Mucosa of stomach (tissue), 1 donor: Measurements from ENCODE around the gene OR5B21.

Experiments used
- H3K27me3 ChIP-seq: one replicate; pipeline ENCODE4 v1.7.0; 2013; ENCODE audit warnings: mild to moderate bottlenecking, low read length; ENCODE audit not compliant: control insufficient read depth, insufficient read depth
- H3K36me3 ChIP-seq: one replicate; pipeline ENCODE4 v1.7.0; 2013; ENCODE audit warnings: low read length; ENCODE audit not compliant: control insufficient read depth, insufficient read depth
- H3K4me1 ChIP-seq: one replicate; pipeline ENCODE4 v1.7.0; 2013; ENCODE audit warnings: mild to moderate bottlenecking, low read length; ENCODE audit not compliant: control insufficient read depth, insufficient read depth
- H3K4me3 ChIP-seq: one replicate; pipeline ENCODE4 v1.7.0; 2013; ENCODE audit warnings: low read length
- H3K9ac ChIP-seq: one replicate; pipeline ENCODE4 v1.7.0; 2013; ENCODE audit warnings: mild to moderate bottlenecking, low read length, moderate library complexity
- H3K9me3 ChIP-seq: one replicate; pipeline ENCODE4 v1.7.0; 2013; ENCODE audit warnings: mild to moderate bottlenecking, low read length, moderate library complexity; ENCODE audit not compliant: control insufficient read depth
- donor health status: Pancreatic carcinoma.

The OR5B21 gene

DNA sequence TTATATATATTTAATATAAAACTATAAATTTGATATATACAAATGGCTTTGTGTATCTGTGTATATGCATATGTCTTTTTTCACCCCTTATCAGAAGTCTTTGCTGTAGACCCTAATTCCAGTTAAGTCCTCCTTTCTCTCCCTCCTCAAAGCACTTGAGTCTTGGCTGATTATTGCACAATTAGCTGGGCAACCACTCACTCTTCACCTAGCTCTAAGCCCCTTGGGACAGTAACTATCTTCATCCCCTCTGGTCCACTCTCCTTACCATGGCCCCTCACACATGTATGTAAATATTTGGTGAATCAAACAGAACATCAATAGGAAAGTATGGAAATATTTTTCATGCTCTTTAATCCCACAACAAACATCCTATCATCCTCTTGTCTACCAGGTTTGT lies 909 bp upstream of the OR5B21 start:
- Histone ChIP-seq H3K4me3 (no peak overlapping the region), H3K9ac (no peak overlapping the region), H3K4me1 (no peaks in the 10 kb centered on the region), H3K36me3 (no peaks in the 10 kb centered on the region), H3K27me3 (no peaks in the 10 kb centered on the region), H3K9me3 (no peaks in the 10 kb centered on the region)

DNA sequence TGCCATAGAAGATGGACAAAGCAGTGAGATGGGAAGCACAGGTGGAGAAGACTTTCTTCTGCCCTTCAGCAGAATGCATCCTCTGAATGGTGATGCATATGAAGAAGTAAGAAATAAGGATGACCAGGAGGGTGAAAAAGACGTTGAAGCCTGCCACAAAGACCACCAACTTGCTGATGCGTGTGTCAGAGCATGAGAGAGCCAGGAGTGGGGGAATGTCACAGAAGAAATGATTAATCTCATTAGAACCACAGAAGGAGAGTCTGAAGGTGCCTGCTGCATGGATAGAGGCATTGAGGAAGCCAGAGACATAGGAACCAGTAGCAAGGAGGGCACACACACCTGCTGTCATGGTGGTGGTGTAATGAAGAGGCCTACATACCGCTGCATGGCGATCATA lies 550 bp downstream of the OR5B21 start:
- no peaks in the 10 kb centered on the region for H3K27me3 ChIP-seq
- H3K4me3 ChIP-seq, result no peak overlapping the region
- H3K4me1 ChIP-seq, result no peaks in the 10 kb centered on the region
- no peaks in the 10 kb centered on the region for H3K36me3 ChIP-seq
- H3K9me3 ChIP-seq, result no peaks in the 10 kb centered on the region
- no peak overlapping the region for H3K9ac ChIP-seq

DNA sequence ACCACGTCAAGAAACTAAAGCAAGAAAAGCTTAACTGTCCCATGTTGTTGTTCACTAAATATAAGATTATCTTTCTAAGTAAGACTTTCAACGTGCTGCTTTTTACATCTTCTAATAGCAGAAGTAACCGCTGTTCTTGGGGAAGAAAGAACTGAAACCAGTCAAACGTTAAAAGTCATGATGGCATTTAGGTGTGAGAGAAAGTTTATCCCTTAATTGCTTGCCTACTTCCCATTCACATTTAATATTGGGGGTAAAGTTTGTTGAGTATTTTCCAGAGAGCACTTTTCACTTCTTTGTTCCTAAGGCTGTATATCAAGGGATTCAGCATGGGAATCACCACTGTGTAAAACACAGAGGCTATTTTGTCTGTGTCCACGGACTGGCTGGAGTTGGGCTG lies 970 bp downstream of the OR5B21 start:
- H3K36me3 ChIP-seq, result no peaks in the 10 kb centered on the region
- no peaks in the 10 kb centered on the region for H3K27me3 ChIP-seq
- H3K4me3 ChIP-seq, result no peak overlapping the region
- H3K9ac ChIP-seq, result no peak overlapping the region
- H3K9me3 ChIP-seq, result no peaks in the 10 kb centered on the region
- H3K4me1 ChIP-seq, result no peaks in the 10 kb centered on the region

DNA sequence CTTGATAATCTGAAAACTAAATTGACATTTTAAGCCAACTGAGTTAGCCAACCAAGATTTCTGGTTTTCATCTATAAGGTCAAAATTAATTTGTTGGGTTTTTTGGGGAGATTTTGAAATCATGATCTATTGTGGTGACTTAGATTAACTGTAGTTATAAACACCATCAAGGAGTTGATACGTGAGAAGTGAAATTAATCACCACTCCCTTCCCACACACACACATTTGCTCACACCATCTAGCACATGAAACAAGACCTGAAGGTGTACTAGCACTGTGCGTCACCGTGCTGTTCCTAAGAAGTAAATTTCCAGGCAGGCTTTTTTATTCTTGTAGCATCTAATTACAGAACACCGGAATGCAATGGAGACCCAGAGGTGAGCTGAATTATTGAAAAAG lies 2.1 kb downstream of the OR5B21 start:
- H3K27me3 ChIP-seq, result no peaks in the 10 kb centered on the region
- no peaks in the 10 kb centered on the region for H3K9me3 ChIP-seq
- H3K36me3 ChIP-seq, result no peaks in the 10 kb centered on the region
- no peak overlapping the region for H3K4me3 ChIP-seq
- H3K9ac ChIP-seq, result no peak overlapping the region
- H3K4me1 ChIP-seq, result no peaks in the 10 kb centered on the region

DNA sequence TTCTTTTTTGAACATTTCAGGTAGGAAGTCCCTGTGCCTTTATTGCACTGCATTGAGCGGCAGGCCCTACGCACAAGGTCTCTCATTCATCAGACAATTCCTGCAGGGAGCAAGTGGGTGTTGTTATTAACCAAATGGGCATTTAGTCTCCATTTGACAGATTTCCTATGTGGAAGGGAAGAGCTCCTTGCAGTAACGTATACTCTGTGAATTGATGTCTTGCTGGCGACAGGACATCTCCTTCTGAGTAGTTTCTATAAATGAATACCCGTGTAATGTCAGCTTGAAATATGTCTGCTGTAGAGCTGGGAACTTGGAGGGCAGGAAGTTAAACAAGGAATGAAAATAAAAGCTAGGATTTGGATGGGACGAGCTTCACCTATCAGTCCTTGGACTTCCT lies 3.7 kb downstream of the OR5B21 start:
- no peaks in the 10 kb centered on the region for H3K9me3 ChIP-seq

DNA sequence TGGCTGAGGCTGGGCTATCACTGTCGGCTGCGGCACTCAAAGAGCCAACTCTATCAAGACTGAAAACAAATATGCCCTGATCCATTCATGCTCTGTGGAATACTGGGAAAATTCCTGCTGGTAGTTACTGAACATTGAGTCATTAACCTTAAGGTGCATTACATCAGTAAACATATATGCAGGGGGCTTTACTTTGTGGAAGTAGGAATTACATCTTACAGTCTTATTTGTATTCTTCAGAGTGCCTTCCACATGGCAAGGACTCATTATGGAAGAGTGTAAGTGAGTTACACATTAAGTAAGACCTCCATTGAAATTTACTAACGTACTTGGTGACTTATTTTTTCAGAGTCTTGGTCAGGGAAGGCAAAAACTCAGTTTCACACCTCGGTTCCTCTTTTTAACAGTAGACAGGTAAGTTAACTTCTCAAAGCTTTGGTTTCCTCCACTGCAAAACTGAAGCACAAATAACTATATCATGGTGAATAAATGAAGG lies 4.5 kb downstream of the OR5B21 start:
- Histone ChIP-seq H3K4me3 (no peak overlapping the region), H3K27me3 (no peaks in the 10 kb centered on the region), H3K36me3 (no peaks in the 10 kb centered on the region), H3K9me3 (no peaks in the 10 kb centered on the region), H3K9ac (no peak overlapping the region), H3K4me1 (no peaks in the 10 kb centered on the region)

More for the DNA sequence above, 3.7 kb downstream of the OR5B21 start:
- Histone ChIP-seq H3K27me3 (no peaks in the 10 kb centered on the region), H3K36me3 (no peaks in the 10 kb centered on the region), H3K4me3 (no peak overlapping the region), H3K4me1 (no peaks in the 10 kb centered on the region), H3K9ac (no peak overlapping the region)

DNA sequence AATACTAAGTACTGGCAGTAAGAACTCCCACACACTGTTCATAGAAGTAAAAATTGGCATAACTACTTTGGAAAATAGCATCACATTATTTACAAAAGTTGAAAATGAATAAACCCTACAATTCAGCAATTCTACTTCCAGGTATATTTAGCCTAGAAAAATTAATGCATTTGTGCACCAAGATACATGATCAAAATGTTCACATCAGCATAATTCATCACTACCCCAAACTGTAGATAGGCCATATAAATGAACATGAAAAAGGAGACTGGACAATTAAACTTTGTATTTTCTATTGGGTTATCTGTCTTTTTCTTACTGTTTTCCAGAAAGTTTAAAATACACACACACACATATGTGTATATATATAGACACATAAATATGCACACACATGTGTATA lies 5.9 kb downstream of the OR5B21 start:
- Histone ChIP-seq H3K27me3 (no peaks in the 10 kb centered on the region), H3K4me1 (no peaks in the 10 kb centered on the region), H3K9me3 (no peaks in the 10 kb centered on the region), H3K4me3 (no peak overlapping the region), H3K9ac (no peak overlapping the region), H3K36me3 (no peaks in the 10 kb centered on the region)

DNA sequence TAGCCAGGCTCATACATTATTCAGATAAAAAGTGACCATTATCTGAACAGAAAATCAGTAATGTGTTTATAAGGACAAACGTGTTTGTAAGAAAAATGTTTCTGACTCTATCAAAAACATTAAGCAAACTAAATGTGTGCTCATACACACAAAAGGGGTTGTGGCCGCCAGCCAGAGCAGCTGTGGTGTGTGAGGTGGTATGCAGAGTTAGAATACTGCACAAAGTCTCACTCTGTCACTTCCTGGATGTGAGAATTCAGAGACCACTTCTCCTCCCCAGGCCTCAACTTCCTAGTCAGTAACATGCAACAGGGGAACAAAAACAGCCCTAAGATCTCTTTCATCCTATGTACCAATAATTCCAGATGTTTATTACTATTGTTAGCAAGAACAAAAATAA lies 9.4 kb downstream of the OR5B21 start:
- H3K4me3 ChIP-seq, result no peak overlapping the region
- no peaks in the 10 kb centered on the region for H3K36me3 ChIP-seq
- H3K9ac ChIP-seq, result no peak overlapping the region
- H3K4me1 ChIP-seq, result no peaks in the 10 kb centered on the region
- H3K9me3 ChIP-seq, result no peaks in the 10 kb centered on the region
- H3K27me3 ChIP-seq, result no peaks in the 10 kb centered on the region

DNA sequence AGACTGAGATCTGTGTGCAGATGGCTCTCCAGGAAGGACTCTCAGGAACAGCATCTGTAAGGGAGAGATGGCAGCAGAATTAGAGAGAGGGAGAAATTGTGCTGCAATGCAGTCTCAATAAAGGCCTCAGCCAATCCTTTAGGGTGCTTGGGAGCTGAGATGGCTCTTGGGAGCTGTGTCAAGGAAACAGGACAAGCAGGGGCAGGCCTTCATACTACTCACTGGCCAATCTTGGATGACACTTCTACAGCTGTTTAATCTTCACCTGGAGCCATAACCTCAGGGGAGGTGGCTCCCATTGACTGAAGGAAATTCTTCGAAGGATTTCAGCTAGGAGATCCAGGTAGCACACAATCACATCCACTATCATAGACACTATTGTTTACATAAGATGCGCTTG lies 10.0 kb downstream of the OR5B21 start:
- Histone ChIP-seq H3K9ac (no peak overlapping the region), H3K4me3 (no peak overlapping the region), H3K9me3 (no peaks in the 10 kb centered on the region), H3K36me3 (no peaks in the 10 kb centered on the region), H3K27me3 (no peaks in the 10 kb centered on the region), H3K4me1 (no peaks in the 10 kb centered on the region)

DNA sequence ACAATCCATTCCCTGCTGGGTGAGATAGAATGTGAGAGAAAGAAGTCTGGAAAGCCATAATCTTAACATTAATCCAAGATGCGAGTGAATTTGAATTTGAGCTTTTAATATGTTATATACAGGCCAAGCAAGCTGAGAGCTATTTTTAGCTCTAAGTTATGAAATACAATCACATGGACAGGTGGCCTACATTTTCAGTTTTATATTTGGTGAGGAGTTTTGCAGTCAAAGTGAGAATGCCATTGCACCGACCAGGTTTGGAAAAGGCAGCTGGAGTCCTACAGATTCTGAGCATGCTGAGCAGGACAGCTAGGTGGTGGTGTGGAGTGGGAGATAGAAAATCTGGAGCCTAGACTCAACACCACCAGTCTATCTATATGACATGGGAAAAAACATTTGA lies 12.0 kb downstream of the OR5B21 start:
- Histone ChIP-seq H3K36me3 (no peaks in the 10 kb centered on the region), H3K27me3 (no peaks in the 10 kb centered on the region), H3K9ac (no peak overlapping the region), H3K4me3 (no peak overlapping the region), H3K4me1 (no peaks in the 10 kb centered on the region), H3K9me3 (no peaks in the 10 kb centered on the region)

DNA sequence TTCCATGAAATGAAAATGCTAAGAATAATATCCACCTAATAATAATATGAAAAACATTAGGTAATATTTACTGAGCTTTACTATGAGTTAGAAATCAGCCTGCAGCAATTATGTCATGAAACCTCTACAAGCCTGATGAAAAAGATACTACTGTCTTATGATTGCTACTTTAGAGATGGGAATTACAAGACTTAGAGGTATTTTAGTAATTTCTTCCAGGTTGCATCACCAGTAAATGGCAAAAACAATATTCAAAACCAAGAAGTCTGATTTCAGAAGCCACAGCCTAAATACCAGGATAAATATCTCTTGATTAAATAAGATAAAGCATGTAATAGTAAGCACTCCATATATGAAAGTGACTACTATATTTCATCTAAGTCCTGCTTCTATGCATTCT lies 13.8 kb downstream of the OR5B21 start:
- H3K9ac ChIP-seq, result no peak overlapping the region
- no peaks in the 10 kb centered on the region for H3K4me1 ChIP-seq
- H3K27me3 ChIP-seq, result no peaks in the 10 kb centered on the region
- H3K4me3 ChIP-seq, result no peak overlapping the region
- no peaks in the 10 kb centered on the region for H3K9me3 ChIP-seq
- no peaks in the 10 kb centered on the region for H3K36me3 ChIP-seq

DNA sequence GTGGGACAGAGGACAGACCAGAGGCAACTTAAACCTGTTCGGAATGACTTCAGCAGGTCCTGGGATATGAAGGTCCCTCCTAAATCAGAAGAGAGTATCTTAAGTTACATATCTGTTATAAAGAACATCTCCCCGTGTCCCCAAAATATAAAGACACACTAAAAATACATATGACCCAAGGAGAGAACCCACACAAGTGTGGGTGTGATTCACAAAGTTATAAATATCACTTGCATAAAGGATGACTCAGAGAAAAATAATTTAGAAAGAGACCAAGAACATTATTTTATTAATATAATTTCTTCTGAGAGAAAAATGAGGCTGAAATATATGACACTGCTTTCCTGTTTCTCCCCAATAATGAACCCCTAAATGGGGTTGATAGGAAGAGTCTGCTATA lies 14.2 kb downstream of the OR5B21 start:
- H3K9me3 ChIP-seq, result no peaks in the 10 kb centered on the region
- H3K9ac ChIP-seq, result no peak overlapping the region
- H3K4me1 ChIP-seq, result no peaks in the 10 kb centered on the region
- H3K27me3 ChIP-seq, result no peaks in the 10 kb centered on the region
- H3K36me3 ChIP-seq, result no peaks in the 10 kb centered on the region
- no peak overlapping the region for H3K4me3 ChIP-seq

DNA sequence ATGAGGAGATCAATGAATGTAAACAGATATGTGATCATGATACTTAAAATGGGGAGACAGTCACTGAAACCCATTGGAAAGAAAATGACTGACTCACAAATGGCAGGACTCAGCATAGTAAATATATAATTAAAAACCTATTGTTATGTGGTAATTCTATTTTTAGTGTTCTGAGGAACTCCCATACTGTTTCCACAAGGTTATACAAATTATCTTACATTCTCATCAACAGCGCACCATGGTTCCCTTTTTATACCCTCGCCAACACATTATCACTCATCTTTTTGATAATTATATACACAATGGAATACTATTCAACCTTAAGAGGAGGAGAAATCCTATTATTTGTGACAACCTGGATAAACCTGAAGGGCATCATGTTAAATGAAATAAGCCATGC lies 17.1 kb downstream of the OR5B21 start:
- Histone ChIP-seq H3K27me3 (no peaks in the 10 kb centered on the region), H3K4me3 (no peak overlapping the region), H3K9me3 (no peaks in the 10 kb centered on the region), H3K9ac (no peak overlapping the region), H3K36me3 (no peaks in the 10 kb centered on the region), H3K4me1 (no peaks in the 10 kb centered on the region)
